WERI-Rb-1 (cell line): ENCODE results near the gene FRMD4A.

Experiments used
- DNase-seq: peaks from one replicate; pipeline ENCODE4 v3.0.0-alpha.2; 2020
- H3K27ac ChIP-seq: fragments of 250-450 bp; sonication (Bioruptor Pico); 2 replicates; pipeline ENCODE4 v1.5.1; 2020; ENCODE audit warnings: mild to moderate bottlenecking, moderate library complexity
- H3K27me3 ChIP-seq: fragments of 250-450 bp; sonication (Bioruptor Pico); 2 replicates; pipeline ENCODE4 v1.5.1; 2021; ENCODE audit warnings: mild to moderate bottlenecking, low read depth, moderate library complexity; ENCODE audit not compliant: insufficient read depth, severe bottlenecking
- H3K36me3 ChIP-seq: fragments of 250-450 bp; sonication (Bioruptor Pico); 2 replicates; pipeline ENCODE4 v1.5.1; 2020; ENCODE audit warnings: mild to moderate bottlenecking, moderate library complexity
- H3K4me3 ChIP-seq: 2 replicates; pipeline ENCODE4 v1.5.1; 2011; ENCODE audit warnings: low read depth, mild to moderate bottlenecking, control low read depth, low read length
- H3K9me3 ChIP-seq: fragments of 250-450 bp; sonication (Bioruptor Pico); 2 replicates; pipeline ENCODE4 v1.5.1; 2021; ENCODE audit warnings: mild to moderate bottlenecking, moderate library complexity; ENCODE audit not compliant: severe bottlenecking
- TF ChIP-seq, protein P1 (sequence below): IDR thresholded peaks from 2 replicates; pipeline ENCODE4 v1.5.1; 2011; ENCODE audit warnings: low read depth, mild to moderate bottlenecking, control low read depth, inconsistent platforms, low read length

The FRMD4A gene

DNA sequence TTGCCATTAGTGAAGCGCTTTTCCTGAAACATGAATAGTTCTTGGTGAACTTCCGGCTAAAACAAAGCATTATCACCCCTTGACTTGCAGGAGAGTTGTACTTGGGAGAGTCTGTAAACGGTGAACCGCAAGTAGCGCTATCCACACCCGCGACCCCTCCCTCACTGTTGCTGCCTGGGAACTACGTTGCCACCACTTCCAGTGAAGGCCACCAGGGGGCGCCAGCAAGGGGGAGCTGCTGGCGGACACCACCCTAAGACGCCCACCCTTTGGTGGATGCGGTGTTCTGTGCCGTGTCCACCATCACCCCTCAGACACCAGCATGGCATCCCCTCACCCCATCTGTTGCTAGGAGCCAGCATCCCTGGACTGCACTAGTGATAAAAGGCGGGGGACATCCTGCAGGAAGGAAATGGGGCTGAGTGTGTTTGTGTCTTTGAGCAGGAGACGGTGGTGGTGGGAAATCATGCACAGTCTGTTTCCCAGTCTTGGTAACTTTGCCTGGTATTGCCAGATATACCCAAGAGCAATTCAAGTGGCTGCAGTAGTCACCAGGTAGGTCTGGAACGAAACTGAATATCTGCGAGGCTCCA, 298.2 kb downstream of the FRMD4A start:
- Histone ChIP-seq H3K4me3 (no peak overlapping the region), H3K9me3 (no peaks in the 10 kb centered on the region), H3K27me3 (no peaks in the 10 kb centered on the region), H3K36me3 (no peaks in the 10 kb centered on the region), H3K27ac (no peak overlapping the region)
- DNase-seq, result peak; percentile 30
- TF ChIP-seq, protein P1, sequence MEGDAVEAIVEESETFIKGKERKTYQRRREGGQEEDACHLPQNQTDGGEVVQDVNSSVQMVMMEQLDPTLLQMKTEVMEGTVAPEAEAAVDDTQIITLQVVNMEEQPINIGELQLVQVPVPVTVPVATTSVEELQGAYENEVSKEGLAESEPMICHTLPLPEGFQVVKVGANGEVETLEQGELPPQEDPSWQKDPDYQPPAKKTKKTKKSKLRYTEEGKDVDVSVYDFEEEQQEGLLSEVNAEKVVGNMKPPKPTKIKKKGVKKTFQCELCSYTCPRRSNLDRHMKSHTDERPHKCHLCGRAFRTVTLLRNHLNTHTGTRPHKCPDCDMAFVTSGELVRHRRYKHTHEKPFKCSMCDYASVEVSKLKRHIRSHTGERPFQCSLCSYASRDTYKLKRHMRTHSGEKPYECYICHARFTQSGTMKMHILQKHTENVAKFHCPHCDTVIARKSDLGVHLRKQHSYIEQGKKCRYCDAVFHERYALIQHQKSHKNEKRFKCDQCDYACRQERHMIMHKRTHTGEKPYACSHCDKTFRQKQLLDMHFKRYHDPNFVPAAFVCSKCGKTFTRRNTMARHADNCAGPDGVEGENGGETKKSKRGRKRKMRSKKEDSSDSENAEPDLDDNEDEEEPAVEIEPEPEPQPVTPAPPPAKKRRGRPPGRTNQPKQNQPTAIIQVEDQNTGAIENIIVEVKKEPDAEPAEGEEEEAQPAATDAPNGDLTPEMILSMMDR, result peak; percentile 68

DNA sequence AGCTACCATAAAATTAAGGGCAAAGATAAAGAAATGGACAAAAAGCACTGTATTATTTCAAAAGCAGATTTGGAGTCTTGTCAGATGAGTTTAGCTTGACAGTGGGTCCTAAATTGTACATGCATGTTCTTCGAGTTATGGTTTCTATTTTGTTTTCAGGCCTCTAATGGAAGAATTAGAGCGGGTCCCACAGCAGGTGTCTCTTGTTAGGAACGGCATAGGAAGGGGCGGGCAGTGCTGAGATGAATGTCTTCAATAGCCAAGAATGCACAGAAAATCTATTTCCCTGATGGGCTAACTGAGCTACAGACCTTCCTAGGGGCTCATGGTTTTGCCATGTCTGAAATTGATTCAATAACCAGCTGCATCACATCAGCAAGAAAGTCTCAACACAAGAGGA, 304.4 kb downstream of the FRMD4A start:
- H3K27me3 ChIP-seq, result no peaks in the 10 kb centered on the region
- H3K9me3 ChIP-seq, result no peaks in the 10 kb centered on the region
- H3K36me3 ChIP-seq, result no peaks in the 10 kb centered on the region
- DNase-seq, result no peak
- H3K27ac ChIP-seq, result no peak overlapping the region
- H3K4me3 ChIP-seq, result no peak overlapping the region
- TF ChIP-seq, protein P1, result no peak

DNA sequence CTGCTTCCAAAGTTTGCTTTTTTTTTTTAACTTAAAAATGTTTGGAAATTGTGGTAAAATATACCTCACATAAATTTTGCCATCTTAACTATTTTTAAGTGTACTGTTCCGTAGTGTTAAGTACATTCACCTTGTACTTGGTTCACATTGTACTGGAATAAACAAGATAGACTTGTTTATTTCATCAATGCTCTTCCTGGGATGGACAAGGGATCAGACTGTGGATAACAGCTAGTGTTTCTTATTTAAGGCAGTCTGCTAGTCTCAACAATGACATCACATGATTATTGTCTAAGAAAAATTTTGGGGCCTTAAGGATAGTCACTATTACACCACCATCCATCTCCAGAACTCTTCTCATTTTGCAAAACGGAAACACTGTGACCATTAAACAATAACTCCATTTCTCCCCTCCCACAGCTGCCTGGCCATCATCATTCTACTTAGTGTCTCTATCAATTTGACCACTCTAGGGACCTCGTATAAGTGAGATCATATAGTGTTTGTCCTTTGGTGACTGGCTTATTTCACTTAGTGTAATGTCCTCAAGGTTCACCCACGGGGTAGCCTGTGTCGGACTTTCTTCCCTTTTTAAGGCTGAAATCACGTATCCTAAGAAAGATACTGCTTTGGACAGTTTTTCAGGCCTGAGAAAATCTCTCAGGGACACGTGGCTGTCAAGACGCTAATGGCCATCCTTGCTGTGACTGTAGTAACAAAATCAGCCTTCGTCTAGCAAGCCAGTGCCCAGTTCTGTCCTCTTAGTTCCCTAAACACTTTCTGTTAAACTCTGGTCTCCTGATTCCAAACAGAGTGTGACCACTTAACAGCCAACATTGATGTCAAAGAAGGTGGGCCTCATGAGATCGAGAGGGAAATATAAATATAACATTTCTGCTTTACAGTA, 305.2 kb downstream of the FRMD4A start:
- TF ChIP-seq, protein P1, result no peak
- Histone ChIP-seq H3K4me3 (no peak overlapping the region), H3K9me3 (no peaks in the 10 kb centered on the region), H3K27me3 (no peaks in the 10 kb centered on the region), H3K27ac (no peak overlapping the region), H3K36me3 (no peaks in the 10 kb centered on the region)
- no peak for DNase-seq

DNA sequence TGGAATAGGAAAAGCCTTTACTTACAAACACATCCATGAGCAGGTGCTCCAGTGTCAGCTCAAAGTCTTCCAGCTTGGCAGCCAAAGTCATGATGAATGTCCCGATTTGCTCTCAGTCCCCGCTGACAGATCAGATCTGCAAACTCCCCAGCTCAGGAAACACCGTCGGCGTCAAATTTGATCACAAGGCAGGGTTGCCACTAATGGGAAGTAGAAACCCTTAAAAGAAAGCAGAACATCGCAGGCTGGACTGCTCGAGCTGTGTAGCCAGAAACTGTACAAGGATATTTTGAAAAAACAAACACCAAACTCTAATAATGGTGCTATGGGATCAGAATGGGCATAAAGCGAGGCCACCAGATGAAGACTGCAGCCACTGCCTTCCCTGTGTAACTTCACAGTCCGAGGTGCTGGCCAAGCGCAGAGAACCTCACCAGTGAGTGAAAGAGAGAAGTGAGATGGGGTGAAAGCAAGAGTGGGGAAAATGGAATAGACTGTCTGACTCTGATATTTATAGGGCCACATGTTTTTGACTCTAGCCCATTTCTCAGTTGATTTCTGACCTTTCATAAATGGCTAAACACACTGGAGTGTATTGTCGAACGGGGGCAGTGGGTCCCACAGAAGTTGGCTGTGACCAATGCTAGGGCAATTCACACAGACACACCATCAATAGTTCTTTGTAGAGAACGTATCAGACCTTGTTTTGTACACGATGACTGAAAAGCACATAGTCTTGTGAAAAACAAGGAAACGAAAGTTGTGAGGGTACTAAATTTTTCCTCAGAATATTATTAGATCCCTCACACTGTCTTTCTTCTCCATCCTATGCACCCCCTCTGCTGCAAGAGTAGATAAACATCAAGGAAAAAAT, 306.2 kb downstream of the FRMD4A start:
- no peaks in the 10 kb centered on the region for H3K9me3 ChIP-seq
- no peak overlapping the region for H3K27ac ChIP-seq
- H3K4me3 ChIP-seq, result no peak overlapping the region
- no peaks in the 10 kb centered on the region for H3K36me3 ChIP-seq
- H3K27me3 ChIP-seq, result no peaks in the 10 kb centered on the region
- TF ChIP-seq, protein P1, result no peak
- DNase-seq, result no peak

DNA sequence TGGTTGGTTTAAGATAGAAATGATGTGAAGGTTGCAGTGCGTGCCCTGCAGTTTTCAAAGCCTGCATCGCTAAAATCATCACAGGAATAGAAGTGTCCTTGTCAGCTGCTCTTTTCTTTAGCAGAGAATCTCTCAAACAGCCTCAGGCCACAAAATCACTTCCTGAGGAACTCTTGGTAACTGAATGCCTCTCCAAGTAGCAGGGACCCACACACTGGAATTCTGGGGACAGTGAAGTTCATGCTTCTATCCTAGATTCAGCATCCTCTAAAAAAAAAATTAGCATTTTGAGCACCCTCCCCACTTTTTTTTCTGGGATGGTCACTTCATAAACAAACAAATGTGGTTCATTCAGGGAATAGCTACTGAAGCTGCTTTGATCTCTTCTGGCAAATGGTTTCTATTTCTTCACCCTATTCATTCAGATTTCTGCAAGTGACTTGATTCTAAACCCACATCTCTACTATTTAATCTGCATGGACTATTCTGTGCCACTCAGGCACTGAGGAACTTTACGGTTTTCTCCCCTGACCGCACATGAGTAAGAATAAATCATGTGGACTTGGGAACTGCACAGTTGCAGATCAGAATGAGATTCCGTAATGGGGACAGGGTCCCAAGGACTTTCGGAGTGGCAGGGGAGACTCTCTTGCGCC, 306.9 kb downstream of the FRMD4A start:
- TF ChIP-seq, protein P1, result no peak
- Histone ChIP-seq H3K4me3 (no peak overlapping the region), H3K27ac (no peak overlapping the region), H3K27me3 (no peaks in the 10 kb centered on the region), H3K9me3 (no peaks in the 10 kb centered on the region), H3K36me3 (no peaks in the 10 kb centered on the region)
- no peak for DNase-seq
